B cell (primary cell): ENCODE results near the gene SUGP2. TPM values are rescaled to one million over a fixed set of nuclear protein-coding genes. Genes with fewer than 3 reads are reported as not detected.

ENCODE experiments used
- ATAC-seq: fragments of 200-7000 bp; cut with Tn5 transposase; one replicate; pipeline ENCODE4 v1.10.0; 2021; ENCODE audit warnings: low read depth, mild to moderate bottlenecking, moderate number of reproducible peaks, moderate library complexity
- CTCF ChIA-PET: fragments of 350-600 bp; sonication (Branson Sonifier 250); formaldehyde crosslinking; loops from one replicate; lab custom pipeline; 2021; ENCODE audit warnings: antibody characterized with exemption, inconsistent platforms; lab: Charles Lee
- POLR2A ChIA-PET: fragments of 350-600 bp; sonication (Branson Sonifier 250); formaldehyde crosslinking; loops from one replicate; lab custom pipeline; 2021; ENCODE audit warnings: antibody characterized with exemption; lab: Charles Lee
- DNase-seq: peaks from one replicate; pipeline ENCODE4 v3.0.0; 2013
- H2AFZ ChIP-seq: 2 replicates; pipeline ENCODE4 v1.6.1; 2012; ENCODE audit warnings: mild to moderate bottlenecking, low read depth, low read length; ENCODE audit not compliant: insufficient read depth, poor library complexity, severe bottlenecking
- H3K27ac ChIP-seq, 2 donors: 1 replicate in 1 of 2; 2 replicates in 1 of 2; pipeline ENCODE4 v1.5.1; 2012 to 2013; ENCODE audit warnings: low read length in 2 of 2, mild to moderate bottlenecking in 2 of 2, moderate library complexity in 1 of 2
- H3K27me3 ChIP-seq, 4 experiments: fragments of 200-600 bp in 1 of 4; sonication (generic) in 1 of 4; replicated peaks in 1 of 4; 1 replicate in 2 of 4; 2 replicates in 2 of 4; pipeline versions ENCODE4 v1.6.1 to v1.7.0; 2013 to 2016; ENCODE audit warnings: low read length in 3 of 4, mild to moderate bottlenecking in 2 of 4, mixed read lengths in 1 of 4, moderate library complexity in 1 of 4; ENCODE audit not compliant: insufficient read depth in 4 of 4, control insufficient read depth in 3 of 4; ENCODE audit errors: control extremely low read depth in 1 of 4
- H3K36me3 ChIP-seq, 2 experiments: replicated peaks in 1 of 2; 1 replicate in 1 of 2; 2 replicates in 1 of 2; pipeline versions ENCODE4 v1.6.1 to v1.7.1; 2013; ENCODE audit warnings: low read length in 1 of 2; ENCODE audit not compliant: insufficient read depth in 2 of 2, control insufficient read depth in 1 of 2; ENCODE audit errors: control extremely low read depth in 1 of 2, extremely low read depth in 1 of 2
- H3K4me1 ChIP-seq, 2 donors: fragments of 200-600 bp in 1 of 2; sonication (generic) in 1 of 2; 1 replicate in 1 of 2; 2 replicates in 1 of 2; pipeline versions ENCODE4 v1.5.1 to v1.6.1; 2013 to 2017; ENCODE audit warnings: low read length in 2 of 2; ENCODE audit not compliant: control insufficient read depth in 2 of 2, insufficient read depth in 2 of 2
- H3K4me2 ChIP-seq: replicated peaks from 2 replicates; pipeline ENCODE3; 2012; ENCODE audit warnings: mild to moderate bottlenecking, low read depth, low read length; ENCODE audit not compliant: poor library complexity, severe bottlenecking
- H3K4me3 ChIP-seq, 5 experiments: fragments of 200-600 bp in 1 of 5; sonication (generic) in 1 of 5; 1 replicate in 3 of 5; 2 replicates in 2 of 5; pipeline versions ENCODE4 v1.5.1 to v1.7.0; 2011 to 2016; ENCODE audit warnings: low read length in 4 of 5, mild to moderate bottlenecking in 4 of 5, low read depth in 2 of 5, control low read depth in 1 of 5, moderate library complexity in 1 of 5; ENCODE audit not compliant: insufficient read depth in 1 of 5; ENCODE audit errors: control extremely low read depth in 1 of 5, extremely low read depth in 1 of 5
- H3K79me2 ChIP-seq: fragments of 200-600 bp; sonication (generic); one replicate; pipeline ENCODE4 v1.6.0; 2016; ENCODE audit warnings: low read length; ENCODE audit not compliant: control insufficient read depth, insufficient read depth
- H3K9ac ChIP-seq: fragments of 200-600 bp; sonication (generic); 2 replicates; pipeline ENCODE4 v1.6.1; 2017; ENCODE audit warnings: mild to moderate bottlenecking, low read length, moderate library complexity
- H3K9me3 ChIP-seq, 3 donors: one replicate each; pipeline versions ENCODE4 v1.6.1 to v1.7.1; 2013; ENCODE audit warnings: low read length in 2 of 3; ENCODE audit not compliant: control insufficient read depth in 2 of 3, insufficient read depth in 1 of 3; ENCODE audit errors: control extremely low read depth in 1 of 3
- H4K20me1 ChIP-seq: 2 replicates; pipeline ENCODE4 v1.6.0; 2012; ENCODE audit warnings: mild to moderate bottlenecking, low read length; ENCODE audit not compliant: insufficient read depth, control insufficient read depth, poor library complexity, severe bottlenecking
- H3K27ac Mint-ChIP-seq: one replicate; pipeline ENCODE4 v1.8.0; 2021; ENCODE audit warnings: mixed read lengths
- H3K27me3 Mint-ChIP-seq: one replicate; pipeline ENCODE4 v1.8.0; 2021; ENCODE audit warnings: mixed read lengths
- H3K4me1 Mint-ChIP-seq: one replicate; pipeline ENCODE4 v1.8.0; 2021; ENCODE audit warnings: mixed read lengths
- H3K4me3 Mint-ChIP-seq: one replicate; pipeline ENCODE4 v1.8.0; 2021; ENCODE audit warnings: mixed read lengths
- H3K9me3 Mint-ChIP-seq: one replicate; pipeline ENCODE4 v1.8.0; 2022; ENCODE audit warnings: mixed read lengths; ENCODE audit not compliant: insufficient read depth
- CTCF ChIP-seq: fragments of 200-600 bp; IDR thresholded peaks from one replicate; pipeline ENCODE4 v1.8.0; 2022; ENCODE audit warnings: antibody characterized with exemption, mild to moderate bottlenecking
- EZH2 ChIP-seq: IDR thresholded peaks from 2 replicates; pipeline ENCODE4 v1.6.1; 2012; ENCODE audit warnings: borderline replicate concordance, low read depth, mild to moderate bottlenecking, moderate library complexity, low read length; ENCODE audit not compliant: insufficient read depth, poor library complexity, severe bottlenecking
- WGBS: methylation state at CpG from one replicate; pipeline ENCODE4 v1.1.5; 2013; ENCODE audit warnings: missing lambda C conversion rate; ENCODE audit not compliant: insufficient coverage; 5-methylcytosine and 5-hydroxymethylcytosine counted together
- intact Hi-C: fragments of 100-400 bp; cut with micrococcal nuclease; formaldehyde crosslinking; loops from one replicate; pipeline ENCODE4 v1.10.0; 2022
- polyA plus RNA-seq: library from polyadenylated mRNA; depleted of rRNA; stranded (reverse); fragments of >200 nt; gene quantifications from 2 replicates; pipeline ENCODE4 v1.2.3, GENCODE V29; 2012
- total RNA-seq, 2 donors: library from RNA; stranded (reverse); fragments of 120-200 nt in 1 of 2; gene quantifications; 1 replicate in 1 of 2; 2 replicates in 1 of 2; pipeline versions ENCODE4 v1.2.3 to v1.2.4, GENCODE V29; 2013 to 2022

Gene SUGP2
- total and polyA plus RNA-seq, 2 donors (not counting 1 experiment from before 2014, with no cell fraction given), result 132 to 154 TPM

- Histone ChIP-seq H3K4me1 (no peaks in the 10 kb centered on the region), H3K9me3 (no peaks in the 10 kb centered on the region), H3K4me3 (no peak overlapping the region), H4K20me1 (no peaks in the 10 kb centered on the region), H2AFZ (no peak overlapping the region), H3K27ac (no peak overlapping the region), H3K27me3 (peaks cover 0 to 11% (median 3%) of the 10 kb centered on the region in 4 experiments), H3K36me3 (no peaks in the 10 kb centered on the region), H3K79me2 (no peaks in the 10 kb centered on the region), H3K9ac (no peak overlapping the region), H3K4me2 (no peak overlapping the region)
- no peak for DNase-seq
- Mint-ChIP-seq H3K27ac (no peak overlapping the region), H3K9me3 (no peaks in the 10 kb centered on the region), H3K27me3 (peaks cover 17% of the 10 kb centered on the region), H3K4me3 (no peak overlapping the region), H3K4me1 (no peaks in the 10 kb centered on the region)
- ChIA-PET CTCF (no interaction called here), POLR2A (no interaction called here)
- intact Hi-C loops, result no loop called here
- no peak for TF ChIP-seq CTCF
- TF ChIP-seq EZH2, result no peak
- WGBS, result 94% methylated on average over 2 of the region's 7 CpGs
- ATAC-seq, result no peak
Measured at GRCh38 chr19:18978616-18979015, 54.7 kb downstream of the SUGP2 start.

GRCh38 chr19:18975869-18976268, 57.4 kb downstream of the SUGP2 start:
- ATAC-seq (no peak), DNase-seq (no peak)
- POLR2A ChIA-PET, result no interaction called here
- Mint-ChIP-seq H3K4me3 (no peak overlapping the region), H3K27me3 (peaks cover 22% of the 10 kb centered on the region), H3K27ac (no peak overlapping the region), H3K9me3 (no peaks in the 10 kb centered on the region), H3K4me1 (no peaks in the 10 kb centered on the region)
- no peaks in the 10 kb centered on the region for H4K20me1 ChIP-seq
- no peaks in the 10 kb centered on the region for H3K27me3 ChIP-seq
- intact Hi-C loops, result no loop called here
- no peak overlapping the region for H3K9ac ChIP-seq
- H3K9me3 ChIP-seq, result no peaks in the 10 kb centered on the region
- H3K4me2 ChIP-seq, result no peak overlapping the region
- TF ChIP-seq EZH2 (no peak), CTCF (no peak)
- H2AFZ ChIP-seq, result no peak overlapping the region
- CTCF ChIA-PET, result no interaction called here
- no peaks in the 10 kb centered on the region for H3K4me1 ChIP-seq
- H3K79me2 ChIP-seq, result no peaks in the 10 kb centered on the region
- no peak overlapping the region for H3K4me3 ChIP-seq
- WGBS, result 89% methylated on average over 5 of the region's 10 CpGs
- no peaks in the 10 kb centered on the region for H3K36me3 ChIP-seq
- H3K27ac ChIP-seq, result no peak overlapping the region
